Fibroblast of villous mesenchyme (primary cell): ENCODE measurements around the gene LRRC4C. TPM values are rescaled to one million over a fixed set of nuclear protein-coding genes. Genes with fewer than 3 reads are reported as not detected.

ENCODE experiments used
- DNase-seq: peaks from one replicate; pipeline ENCODE4 v3.0.0-alpha.2; 2010; ENCODE audit warnings: low read depth
- H3K4me3 ChIP-seq: 2 replicates; pipeline ENCODE4 v1.5.1; 2011; ENCODE audit warnings: low read depth, mild to moderate bottlenecking, low read length
- CTCF ChIP-seq: IDR thresholded peaks from 2 replicates; pipeline ENCODE4 v1.5.1; 2012; ENCODE audit warnings: low read depth, mild to moderate bottlenecking, low read length; ENCODE audit not compliant: insufficient read depth
- total RNA-seq: library from RNA; depleted of rRNA; stranded (reverse); fragments of >200 nt; gene quantifications from 2 replicates; pipeline ENCODE4 v1.2.3, GENCODE V29; 2012

Gene LRRC4C
- total RNA-seq, 1 donor = under 0.01 TPM

- TF ChIP-seq CTCF = no peak
- DNase-seq = no peak
- no peak overlapping the region for H3K4me3 ChIP-seq
Measured at GRCh38 chr11:40759341-40759740, 700.1 kb downstream of the LRRC4C start.

GRCh38 chr11:40754297-40754696 lies 705.2 kb downstream of the LRRC4C start:
- H3K4me3 ChIP-seq = no peak overlapping the region
- DNase-seq = no peak
- TF ChIP-seq CTCF = no peak

- no peak overlapping the region for H3K4me3 ChIP-seq
- DNase-seq = no peak
- TF ChIP-seq CTCF = no peak
Measured at GRCh38 chr11:40746282-40746681, 713.2 kb downstream of the LRRC4C start.

- no peak for DNase-seq
- no peak overlapping the region for H3K4me3 ChIP-seq
- TF ChIP-seq CTCF = no peak
Measured at GRCh38 chr11:40732132-40732531, 727.3 kb downstream of the LRRC4C start.

- peak; percentile 60 for TF ChIP-seq CTCF
- no peak overlapping the region for H3K4me3 ChIP-seq
- peak; percentile 3 for DNase-seq
Measured at GRCh38 chr11:40722179-40722795, 737.2 kb downstream of the LRRC4C start.

- no peak for TF ChIP-seq CTCF
- no peak for DNase-seq
Measured at GRCh38 chr11:40716344-40717130, 742.9 kb downstream of the LRRC4C start.

More at GRCh38 chr11:40716344-40717130, 742.9 kb downstream of the LRRC4C start:
- H3K4me3 ChIP-seq = no peak overlapping the region
